HG03442 (cell line): ENCODE measurements around the gene OPTC.

Experiments used
- ATAC-seq: cut with Tn5 transposase; IDR thresholded peaks from one replicate; pipeline ENCODE4 v1.9.1; 2021; ENCODE audit warnings: mild to moderate bottlenecking, moderate library complexity; ENCODE audit not compliant: unreplicated experiment

The OPTC gene

DNA sequence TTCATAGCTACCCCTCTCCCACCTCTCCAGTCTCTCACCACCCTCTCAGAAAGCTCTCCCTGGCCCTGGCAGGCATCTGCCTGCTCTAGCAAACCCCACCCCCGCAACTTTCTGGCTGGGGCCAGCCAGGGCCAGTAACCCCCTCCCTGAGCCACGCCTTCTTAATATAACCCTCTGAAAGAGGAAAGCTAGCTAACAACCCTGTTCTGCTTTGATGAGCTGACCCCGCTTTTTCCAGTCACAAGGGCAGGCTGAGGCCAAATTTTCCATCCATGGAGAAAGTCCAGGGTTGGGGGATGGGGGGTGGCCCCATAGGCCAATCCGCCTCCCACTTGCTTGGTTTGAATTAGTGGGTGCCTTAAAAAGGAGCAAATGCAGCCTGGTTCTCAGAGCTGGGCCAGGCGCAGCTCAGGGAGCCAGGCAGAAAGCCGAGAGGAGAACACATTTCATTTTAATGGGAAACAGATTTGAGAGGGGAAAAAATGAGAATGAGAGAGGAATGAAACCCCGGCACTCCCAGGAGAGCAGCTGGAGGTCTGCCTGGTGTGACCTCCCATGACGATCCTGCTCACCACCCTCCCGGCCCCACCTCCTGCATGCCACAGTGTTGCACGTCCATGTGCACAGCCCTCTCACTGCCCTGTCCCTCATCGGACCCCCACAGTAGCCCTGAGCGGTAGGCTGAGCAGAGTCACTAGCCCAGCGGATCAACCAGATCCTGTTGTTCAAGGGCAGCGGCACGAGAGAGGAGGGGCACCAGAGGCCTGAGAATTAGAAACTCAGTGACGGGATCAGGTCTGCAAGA, 62.3 kb downstream of the OPTC start:
- ATAC-seq, result no peak

DNA sequence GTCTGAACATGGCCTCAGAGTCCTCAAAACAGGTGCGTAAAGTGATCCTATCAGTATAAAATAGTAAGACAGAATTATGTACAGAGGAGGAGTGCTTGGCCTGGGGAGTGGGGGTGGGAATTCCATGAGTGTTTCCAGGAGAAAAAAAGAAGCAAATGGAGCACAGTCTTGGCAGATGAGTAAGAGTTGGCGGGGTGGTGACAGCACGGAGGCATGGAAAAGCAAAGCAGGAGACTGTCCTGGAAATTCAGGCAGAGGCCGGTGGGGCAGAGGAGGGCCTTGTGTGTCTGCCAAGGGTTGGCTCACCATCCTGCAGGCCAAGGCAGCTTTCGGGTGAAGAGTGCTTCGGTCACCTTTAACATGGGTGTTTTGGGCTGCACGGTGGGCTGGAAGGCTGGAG, 63.4 kb downstream of the OPTC start:
- no peak for ATAC-seq

DNA sequence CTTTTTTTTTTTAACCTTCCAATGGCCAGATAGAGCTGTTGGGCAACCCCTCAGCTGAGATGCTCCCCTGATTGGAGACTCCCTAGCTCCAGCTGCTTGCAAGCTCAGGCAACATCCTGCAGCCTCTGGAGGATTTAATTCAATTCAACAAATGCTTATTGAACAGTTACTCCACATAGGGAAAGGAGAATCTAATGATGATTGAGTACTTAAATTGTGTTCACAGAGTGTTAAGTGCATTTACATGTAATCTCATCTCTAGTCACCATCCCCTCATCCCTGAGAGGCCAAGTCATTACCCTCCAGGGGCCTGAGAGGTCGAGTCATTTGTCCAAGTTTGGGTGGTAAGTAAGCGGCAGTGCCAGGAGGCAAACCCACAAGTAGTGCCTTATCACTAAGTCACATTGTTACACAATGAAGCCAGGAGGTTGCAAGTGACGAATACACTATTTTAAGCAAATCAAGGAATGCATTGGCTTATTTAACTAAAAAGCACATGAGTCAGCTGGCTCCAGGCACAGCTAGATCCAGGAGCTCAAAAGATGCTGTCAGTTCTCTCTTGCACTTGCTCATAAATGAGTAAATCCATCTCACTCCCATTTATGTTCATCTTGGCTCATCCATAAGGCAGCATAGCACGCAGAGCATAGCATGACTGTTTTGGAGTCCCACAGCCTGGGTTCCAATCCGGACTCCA, 64.3 kb downstream of the OPTC start:
- ATAC-seq, result no peak
